ENCODE data around the gene COL11A2.

Gene COL11A2

GRCh38 chr6:33191383-33192104 lies 723 bp downstream of the COL11A2 start:
- no peak for DNase-seq

- no peak for DNase-seq
Observed at GRCh38 chr6:33190504-33191107, 1.7 kb downstream of the COL11A2 start.

GRCh38 chr6:33189625-33190448 lies 2.4 kb downstream of the COL11A2 start:
- DNase-seq: no peak

GRCh38 chr6:33189164-33189563 lies 3.1 kb downstream of the COL11A2 start:
- no peak for DNase-seq

GRCh38 chr6:33187809-33188208 lies 4.5 kb downstream of the COL11A2 start:
- DNase-seq: no peak

GRCh38 chr6:33185654-33186187 lies 6.5 kb downstream of the COL11A2 start:
- DNase-seq: no peak

GRCh38 chr6:33185190-33185589 lies 7.1 kb downstream of the COL11A2 start:
- DNase-seq: no peak

GRCh38 chr6:33183071-33183683 lies 9.1 kb downstream of the COL11A2 start:
- peak; percentile 32 for DNase-seq

GRCh38 chr6:33181141-33181540 lies 11.1 kb downstream of the COL11A2 start:
- DNase-seq: no peak

GRCh38 chr6:33178755-33179475 lies 13.4 kb downstream of the COL11A2 start:
- no peak for DNase-seq

GRCh38 chr6:33177552-33178446 lies 14.5 kb downstream of the COL11A2 start:
- DNase-seq: no peak

GRCh38 chr6:33176906-33177305 lies 15.4 kb downstream of the COL11A2 start:
- DNase-seq: no peak

- no peak for DNase-seq
Observed at GRCh38 chr6:33175436-33176069, 16.7 kb downstream of the COL11A2 start.

- no peak for DNase-seq
Observed at GRCh38 chr6:33174784-33175183, 17.5 kb downstream of the COL11A2 start.

GRCh38 chr6:33173535-33174180 lies 18.6 kb downstream of the COL11A2 start:
- no peak for DNase-seq

GRCh38 chr6:33172688-33173534 lies 19.4 kb downstream of the COL11A2 start:
- no peak for DNase-seq

GRCh38 chr6:33171880-33172687 lies 20.2 kb downstream of the COL11A2 start:
- no peak for DNase-seq

All from activated CD4-positive, alpha-beta T cell treated with anti-CD3 and anti-CD28 coated beads, Interleukin-10, Interleukin-2, amounts not matched to agents 100 ng/mL and 50 ng/mL, durations not matched to agents 16 hours and 8 hours (primary cell).